ENCODE measurements around the gene DFFA.
"Not testable (repeated sequence)": the region's sequence is repeated elsewhere in the genome, so short reads cannot be mapped to it uniquely, and the experiment has no call there.

Gene DFFA

GRCh38 chr1:10506046-10506676 lies 33.8 kb upstream of the DFFA start:
- not testable (repeated sequence) for DNase-seq, ATAC-seq

- DNase-seq: no peak
- ATAC-seq: no peak
These were observed 31.9 kb upstream of the DFFA start for GRCh38 chr1:10504249-10504648.

DNA sequence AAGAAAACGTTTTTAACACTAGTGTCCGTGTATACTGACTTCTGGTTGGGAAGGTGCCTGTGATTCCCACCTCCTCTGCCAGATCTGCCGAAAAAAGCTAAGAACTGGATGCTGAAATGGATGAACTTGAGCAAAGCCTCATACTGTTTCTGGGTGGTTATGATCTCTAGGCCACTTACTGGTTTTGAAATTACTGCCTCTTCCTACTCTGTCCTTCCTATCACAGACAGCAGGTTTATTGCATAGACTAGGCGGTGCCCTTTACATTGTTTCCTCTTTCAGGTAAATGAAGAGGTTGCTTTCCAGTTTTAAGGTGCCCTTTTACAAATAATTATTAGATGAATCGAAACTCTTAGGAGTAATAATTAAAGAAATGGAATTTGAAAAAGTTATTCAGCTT lies 29.9 kb upstream of the DFFA start:
- DNase-seq (no peak), ATAC-seq (no peak)

GRCh38 chr1:10498231-10498630 lies 25.9 kb upstream of the DFFA start:
- DNase-seq (no peak), ATAC-seq (no peak)

- ATAC-seq: no peak
- no peak for DNase-seq
These were observed 24.8 kb upstream of the DFFA start for GRCh38 chr1:10497109-10497508.

GRCh38 chr1:10495952-10496351 lies 23.6 kb upstream of the DFFA start:
- ATAC-seq (no peak), DNase-seq (no peak)

DNA sequence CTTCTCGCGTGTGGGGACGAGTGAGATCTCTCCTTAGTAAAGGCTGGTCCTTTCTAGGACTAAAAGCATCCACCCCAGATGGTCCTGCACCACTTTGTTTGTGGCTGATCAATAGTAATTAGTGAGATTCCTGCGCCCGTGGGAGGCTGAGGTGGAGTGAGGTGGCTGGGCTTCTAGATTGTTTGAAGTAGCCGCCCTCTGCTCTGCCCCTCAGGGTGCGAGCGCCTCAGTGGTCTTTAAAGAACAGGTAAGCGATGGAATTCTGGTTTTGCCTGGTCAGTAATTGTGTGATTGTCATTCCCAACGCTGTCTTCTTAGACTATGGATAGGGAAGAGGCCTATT lies 23.1 kb upstream of the DFFA start:
- peak; percentile 24 for DNase-seq

DNA sequence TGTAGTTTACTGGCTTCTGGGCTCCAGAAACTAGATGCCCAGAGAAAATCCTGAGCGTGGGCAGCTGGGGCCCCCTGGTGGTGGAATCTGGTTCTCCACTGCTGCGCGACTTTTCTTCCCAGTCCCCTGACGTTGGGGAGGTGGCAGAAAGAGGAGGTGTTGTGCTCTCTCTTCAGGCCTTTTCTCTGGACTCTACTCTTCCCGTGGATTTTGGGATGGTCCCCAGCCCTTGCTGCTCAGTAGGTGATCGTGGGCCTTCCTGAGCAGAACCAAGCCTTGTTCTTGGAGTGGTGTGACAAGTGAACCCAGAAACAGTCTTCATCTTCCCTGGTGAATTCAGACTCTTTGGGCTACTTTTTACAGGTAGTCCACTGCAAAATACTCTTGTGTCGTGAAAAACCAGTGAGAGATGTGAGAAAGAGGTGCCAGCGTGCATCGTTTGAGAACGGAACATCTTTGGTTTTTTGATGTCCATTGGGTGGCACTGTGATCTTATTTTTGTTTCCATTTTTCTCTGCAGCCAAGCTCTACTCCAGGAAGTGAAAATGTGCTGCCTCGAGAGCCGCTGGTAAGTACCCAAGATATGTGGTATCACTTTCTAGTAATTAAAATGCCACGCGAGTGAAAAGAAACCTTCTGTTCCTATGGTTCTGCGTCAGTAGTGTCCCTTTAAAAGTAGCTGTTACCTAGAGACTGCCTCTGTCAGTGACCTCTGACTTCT lies 22.6 kb upstream of the DFFA start:
- ATAC-seq (peak; percentile 92), DNase-seq (peak; percentile 88)

More for the DNA sequence above, 23.1 kb upstream of the DFFA start:
- no peak for ATAC-seq

DNA sequence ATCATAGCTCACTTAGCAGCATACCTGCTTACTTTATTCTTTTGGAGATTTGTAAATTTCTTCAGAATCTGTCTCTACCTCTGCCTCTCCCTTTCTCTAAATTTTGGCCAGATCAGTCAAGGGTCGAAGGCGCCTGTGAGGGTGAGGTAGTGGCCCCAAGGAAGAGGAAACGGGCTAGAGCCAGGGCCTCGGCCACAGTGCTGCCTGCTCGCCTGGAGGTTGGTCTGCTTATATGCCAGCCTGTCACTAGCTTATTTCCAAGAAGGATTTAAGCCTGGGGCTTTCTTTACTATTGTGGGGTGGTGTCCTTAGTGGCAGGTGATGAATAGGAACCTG lies 22.1 kb upstream of the DFFA start:
- DNase-seq: no peak
- ATAC-seq: no peak

DNA sequence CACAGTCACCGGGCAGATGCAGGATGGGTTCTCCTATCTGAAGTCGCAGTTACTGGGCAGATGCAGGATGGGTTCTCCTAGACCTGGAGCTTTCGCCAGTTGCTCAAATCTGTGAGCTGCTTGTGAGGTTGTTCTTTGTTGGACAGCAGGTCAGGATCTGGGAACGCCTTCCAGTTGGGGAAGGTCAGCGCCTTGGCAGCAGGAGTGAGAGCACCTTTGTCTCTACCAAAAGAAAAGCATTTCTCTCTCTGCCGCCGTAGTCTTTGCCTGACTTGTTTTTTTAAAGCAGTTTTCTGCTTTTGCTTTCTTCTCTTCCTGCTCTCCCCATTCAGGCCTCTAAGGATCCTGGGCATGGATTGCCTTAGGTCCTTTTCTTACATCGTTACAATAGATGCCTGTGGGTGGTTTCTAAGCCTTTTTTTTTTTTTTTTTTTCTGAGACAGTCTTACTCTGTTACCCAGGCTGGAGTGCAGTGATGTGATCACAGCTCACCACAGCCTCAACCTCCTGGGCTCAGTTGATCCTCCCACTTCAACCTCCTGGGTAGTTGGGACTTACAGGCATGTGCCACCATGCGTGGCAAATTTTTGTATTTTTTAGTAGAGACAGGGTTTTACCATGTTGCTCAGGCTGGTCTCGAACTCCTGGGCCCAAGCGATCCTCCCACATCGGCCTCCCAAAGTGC lies 18.1 kb upstream of the DFFA start:
- no peak for DNase-seq
- ATAC-seq: no peak

DNA sequence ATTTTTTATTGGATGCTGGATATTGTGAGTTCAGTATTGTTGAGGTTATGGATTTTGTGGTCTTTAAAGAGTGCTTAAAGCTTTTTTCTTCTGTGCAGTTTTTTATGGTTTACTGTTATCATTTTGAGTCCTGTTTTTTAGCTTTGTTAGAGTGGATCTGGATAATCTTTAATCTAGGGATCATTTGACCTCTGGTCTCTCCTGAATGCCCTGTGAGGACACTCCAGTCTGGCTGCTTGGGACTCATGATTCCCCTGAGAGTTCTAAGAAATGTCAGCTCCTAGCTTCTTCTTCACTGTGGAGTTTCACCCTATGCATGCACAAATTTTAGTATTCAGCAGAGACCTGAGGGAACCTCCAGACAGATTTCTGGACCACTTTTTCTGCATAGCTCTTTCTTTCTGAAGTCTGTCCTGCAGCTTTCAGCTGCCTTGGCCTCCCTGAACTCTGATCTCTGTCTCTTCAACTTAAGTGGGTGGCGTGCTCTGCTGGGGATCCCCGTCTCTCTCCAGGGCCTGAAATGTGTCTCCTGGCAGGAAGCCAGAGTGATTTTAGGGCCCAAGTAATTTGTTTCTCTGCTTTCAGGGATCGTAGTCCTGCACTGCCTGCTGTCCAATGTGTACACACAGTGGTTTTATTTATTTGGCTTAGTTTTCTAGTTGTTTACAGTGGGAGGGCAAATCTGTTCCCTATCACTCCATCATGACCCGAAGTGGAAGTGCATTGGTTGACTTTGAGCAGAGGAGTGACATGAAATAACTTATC lies 17.1 kb upstream of the DFFA start:
- DNase-seq (no peak), ATAC-seq (no peak)

- ATAC-seq (no peak), DNase-seq (no peak)
These were observed 12.2 kb upstream of the DFFA start for GRCh38 chr1:10484521-10484920.

DNA sequence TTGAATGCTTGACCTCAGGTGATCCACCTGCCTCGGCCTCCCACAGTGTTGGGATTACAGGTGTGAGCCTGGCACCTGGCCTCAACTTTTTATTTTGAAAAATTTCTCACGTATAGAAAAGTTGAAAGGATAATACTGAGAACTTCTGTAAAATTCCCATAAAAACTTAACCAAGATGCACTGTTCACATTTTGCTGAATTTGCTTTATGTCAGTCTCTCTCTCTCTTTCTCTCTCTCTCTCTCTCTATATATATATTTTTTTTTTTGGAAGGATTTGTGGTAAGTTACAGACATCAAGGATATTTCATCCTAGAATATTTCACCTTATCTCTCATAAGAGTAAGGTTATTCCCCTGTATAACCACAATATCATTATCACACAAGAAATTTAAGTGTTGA lies 8.3 kb upstream of the DFFA start:
- DNase-seq: no peak

DNA sequence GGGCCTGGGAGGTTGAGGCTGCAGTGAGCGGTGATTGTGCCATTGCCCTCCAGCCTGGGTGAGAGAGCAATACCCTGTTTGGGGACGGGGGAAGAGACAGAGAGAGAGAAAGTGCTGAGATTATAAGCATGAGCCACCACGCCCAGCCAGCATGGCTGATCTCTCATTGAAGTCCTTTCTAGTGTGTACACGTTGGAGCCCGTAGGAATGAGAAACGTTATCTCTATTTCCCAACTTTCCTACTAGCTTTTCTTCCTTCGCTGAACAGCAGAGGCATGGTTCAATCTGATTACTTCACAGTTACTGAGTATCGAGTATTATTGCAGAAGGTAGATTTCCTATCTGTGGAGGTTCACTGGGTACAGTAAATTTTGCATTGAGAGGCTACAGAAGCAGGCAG lies 7.0 kb upstream of the DFFA start:
- ATAC-seq (no peak), DNase-seq (no peak)

More for the DNA sequence above, 8.3 kb upstream of the DFFA start:
- ATAC-seq: no peak

DNA sequence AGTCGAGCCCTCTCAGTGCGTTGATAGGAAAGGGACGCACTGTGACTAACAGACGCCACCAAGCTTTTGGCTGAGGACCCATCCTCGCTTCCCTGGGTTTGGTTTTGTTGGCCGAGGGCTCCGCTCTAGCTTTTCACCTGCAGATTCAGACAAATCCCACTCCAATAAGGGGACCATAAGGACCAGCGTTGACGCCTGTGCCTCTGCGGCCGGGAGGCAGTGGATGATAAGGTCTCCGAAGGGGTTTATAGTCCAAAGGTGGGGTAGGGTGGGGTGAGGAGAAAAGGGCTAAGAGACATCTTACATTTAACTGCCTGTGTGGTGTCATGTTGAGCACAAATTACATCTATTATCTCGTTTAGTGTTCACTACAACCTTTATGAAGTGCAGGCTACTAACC lies 3.2 kb upstream of the DFFA start:
- DNase-seq: no peak
- ATAC-seq: no peak

- DNase-seq (peak; percentile 89), ATAC-seq (peak; percentile 92)
These were observed 2.5 kb upstream of the DFFA start, which contains the start of gene PEX14 for GRCh38 chr1:10474613-10475507. TSS of gene PEX14 (plus strand) at chr1:10474950. CDS start at chr1:10474967, 17 bp downstream.

DNA sequence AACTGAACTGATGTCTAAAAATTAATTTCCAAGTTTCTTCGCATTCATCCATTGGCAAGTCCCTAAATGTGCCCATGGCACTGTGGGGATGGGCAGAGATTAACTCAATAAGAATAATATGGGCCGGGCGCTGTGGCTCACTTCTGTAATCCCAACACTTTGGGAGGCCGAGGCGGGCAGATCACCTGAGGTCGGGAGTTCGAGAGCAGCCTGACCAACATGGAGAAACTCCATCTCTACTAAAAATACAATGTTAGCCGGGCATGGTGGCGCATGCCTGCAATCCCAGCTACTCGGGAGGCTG lies 1.9 kb upstream of the DFFA start:
- ATAC-seq, DNase-seq: not testable (repeated sequence)

GRCh38 chr1:10473145-10473765 lies 926 bp upstream of the DFFA start:
- ATAC-seq (no peak), DNase-seq (no peak)

DNA sequence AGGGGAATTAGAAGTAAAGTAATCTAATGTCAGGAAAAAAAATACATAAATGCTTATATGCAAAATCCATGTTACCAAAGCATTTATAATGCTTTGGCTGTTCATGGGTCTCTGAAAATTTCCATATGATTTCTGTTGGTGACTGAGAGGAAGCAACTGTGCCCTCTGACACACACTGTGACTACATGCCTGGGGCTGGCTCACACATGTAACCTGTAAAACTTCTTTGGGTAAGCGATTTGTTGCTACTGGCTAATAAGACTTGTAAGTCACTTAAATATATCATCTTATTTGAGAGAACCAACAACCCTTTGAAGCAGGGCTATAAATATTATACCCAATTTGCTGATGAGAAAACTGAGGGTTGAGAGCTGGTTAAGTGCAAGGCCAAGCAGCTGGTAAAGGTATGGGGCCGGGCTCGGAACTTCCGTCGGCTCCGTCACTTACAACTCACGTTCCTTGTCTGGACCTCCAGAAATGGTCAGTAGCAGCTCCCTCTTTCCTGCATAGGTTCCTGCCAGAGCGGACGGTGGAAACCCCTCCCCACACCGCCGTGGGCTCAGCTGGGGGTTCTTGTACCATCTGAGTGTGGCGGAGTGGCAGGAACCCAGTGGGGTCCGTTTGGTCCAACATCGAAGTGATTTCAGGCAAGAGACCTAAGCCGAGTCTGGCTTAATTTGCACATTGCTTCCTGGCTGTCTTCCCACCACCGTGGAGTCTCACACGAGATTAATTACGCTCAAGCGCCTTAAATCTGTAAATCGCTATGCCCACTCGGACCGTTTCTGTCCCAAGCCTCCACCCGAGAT lies 714 bp downstream of the DFFA start:
- DNase-seq: no peak

DNA sequence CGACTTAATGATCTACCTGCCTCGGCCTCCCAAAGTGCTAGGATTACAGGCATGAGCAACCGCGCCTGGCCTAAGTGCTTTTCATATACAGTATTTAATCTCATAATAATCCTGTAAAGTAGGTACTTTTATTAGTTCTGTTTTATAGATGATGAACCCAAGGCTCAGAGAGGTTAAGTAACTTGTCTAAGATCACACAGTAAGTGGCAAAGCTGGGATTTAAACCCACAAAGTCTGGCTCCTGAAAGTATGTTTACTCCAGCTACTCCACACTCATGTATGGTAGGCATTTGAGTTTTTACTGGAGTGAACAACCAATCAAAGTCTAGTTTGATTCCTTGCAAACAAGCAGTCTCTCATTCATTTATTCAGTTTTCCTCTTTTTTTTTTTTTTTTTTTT lies 2.3 kb downstream of the DFFA start:
- no peak for DNase-seq
- ATAC-seq: no peak

More for the DNA sequence above, 714 bp downstream of the DFFA start:
- no peak for ATAC-seq

DNA sequence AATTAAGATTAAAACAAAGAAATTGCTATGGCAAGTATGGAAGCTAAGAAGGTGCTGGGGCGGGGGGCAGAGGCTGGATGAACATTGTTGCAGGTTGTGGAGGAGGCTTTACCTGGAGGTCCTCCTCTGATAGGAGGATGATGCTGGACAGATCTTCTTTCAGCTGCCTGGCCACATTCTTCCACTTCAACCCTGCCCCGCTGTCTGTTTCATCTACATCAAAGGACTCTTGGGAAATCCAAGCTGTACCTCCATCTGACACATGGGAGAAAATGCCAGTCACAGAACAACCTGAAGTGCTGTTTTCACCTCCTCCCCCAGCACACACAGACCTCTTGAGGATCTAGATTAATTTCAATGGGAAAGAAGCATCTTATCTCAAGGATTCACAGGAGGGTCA lies 5.3 kb downstream of the DFFA start:
- no peak for DNase-seq

More for the DNA sequence above, 5.3 kb downstream of the DFFA start:
- no peak for ATAC-seq

Measured in stimulated activated naive CD8-positive, alpha-beta T cell treated with anti-CD3 and anti-CD28 coated beads, Interleukin-15, Interleukin-2, amounts not matched to agents 100 U/mL and 50 U/mL, for 24 hours (primary cell).